Esophagus mucosa (tissue), 1 donor: ENCODE results near the gene BBS7. TPM values are rescaled to one million over a fixed set of nuclear protein-coding genes. Genes with fewer than 3 reads are reported as not detected.

Experiments
- ATAC-seq: fragments of 200-7000 bp; cut with Tn5 transposase; one replicate; pipeline ENCODE4 v1.9.1; 2020
- total RNA-seq: library from RNA; stranded (reverse); gene quantifications from one replicate; pipeline ENCODE4 v1.2.4, GENCODE V29; 2023
- donor health status: DM: yes; HTN: yes; CAD: no.

Gene BBS7
- total RNA-seq, 1 donor from 2014 or later: 8.6 TPM

DNA sequence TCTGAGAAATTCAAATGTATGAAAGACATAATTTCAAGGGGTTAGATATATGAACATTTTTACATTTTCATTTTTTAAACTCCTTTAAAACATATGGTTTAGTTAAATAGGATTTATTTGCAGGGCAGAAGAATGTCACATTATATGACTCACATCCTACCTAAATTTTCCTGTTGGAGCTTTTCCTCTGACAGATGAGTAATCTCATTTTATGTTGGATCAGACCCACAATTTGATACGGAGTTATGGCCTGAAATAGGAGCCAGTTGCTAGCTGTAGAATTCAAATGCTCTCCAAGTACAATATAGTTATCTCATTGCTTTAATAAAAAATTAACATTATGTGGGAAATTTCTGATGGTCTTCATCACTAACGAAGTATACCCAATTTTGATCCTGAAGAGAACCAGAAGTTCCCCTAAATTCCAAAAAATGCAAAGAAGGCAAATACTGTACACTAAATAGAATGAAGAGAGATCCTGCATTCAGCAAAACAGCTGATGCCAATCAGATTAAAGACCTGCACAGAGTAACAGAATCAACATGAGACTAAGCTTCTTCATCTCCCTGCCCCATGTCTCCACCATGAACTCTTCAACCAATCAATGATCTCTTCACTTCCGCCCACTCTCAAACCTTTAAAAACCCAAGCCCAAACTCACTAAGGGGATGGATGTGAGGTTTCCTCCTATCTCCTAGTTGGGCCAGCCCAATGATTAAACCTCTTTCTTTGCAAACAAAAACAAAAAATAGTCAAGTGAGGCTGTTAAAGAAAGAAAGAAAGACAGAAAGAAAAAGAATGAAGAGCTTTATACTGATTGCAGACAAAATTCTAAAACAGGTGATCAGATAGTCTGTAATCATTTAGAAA is 80.1 kb downstream of the BBS7 start:
- no peak for ATAC-seq

DNA sequence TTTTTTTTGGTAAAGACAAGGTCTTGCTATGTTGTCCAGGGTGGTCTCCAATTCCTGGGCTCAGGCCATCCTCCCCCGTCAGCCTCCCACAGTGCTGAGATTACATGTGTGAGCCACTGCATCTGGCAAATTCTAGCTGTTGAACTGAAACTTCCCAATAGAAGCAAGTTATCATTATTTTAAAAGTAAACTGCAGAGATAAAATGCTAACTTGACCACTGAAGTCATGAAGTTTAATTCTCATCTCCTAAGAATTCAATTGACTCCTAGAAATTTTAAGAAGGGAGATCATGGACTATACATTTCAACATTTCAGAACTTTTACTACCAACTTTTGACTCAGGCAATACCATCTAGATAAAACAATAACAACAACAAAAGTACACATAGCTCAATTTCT is 80.8 kb downstream of the BBS7 start:
- no peak for ATAC-seq

GRCh38 chr4:121788896-121789295 is 81.4 kb downstream of the BBS7 start:
- no peak for ATAC-seq

DNA sequence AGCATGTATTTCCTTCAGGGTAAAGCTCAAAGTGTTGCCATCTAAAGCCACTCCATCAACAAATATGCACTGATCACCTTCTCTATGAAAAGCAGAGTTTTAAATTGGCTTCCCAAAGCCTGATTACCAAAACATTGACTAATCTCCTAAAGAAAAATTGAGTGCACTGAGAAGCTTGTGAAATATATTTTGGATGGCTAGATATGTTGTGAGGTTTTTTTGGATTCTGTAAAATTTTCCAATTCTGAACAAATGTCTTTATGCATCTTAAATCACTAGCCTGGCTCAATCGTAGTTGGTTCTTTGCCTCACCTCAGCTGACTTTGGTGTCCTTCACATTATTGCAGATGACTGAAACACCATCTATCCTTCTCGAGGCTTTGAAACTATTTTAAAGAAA is 84.1 kb downstream of the BBS7 start:
- ATAC-seq: no peak

- ATAC-seq: no peak
Observed at GRCh38 chr4:121785479-121785878, 84.8 kb downstream of the BBS7 start.

DNA sequence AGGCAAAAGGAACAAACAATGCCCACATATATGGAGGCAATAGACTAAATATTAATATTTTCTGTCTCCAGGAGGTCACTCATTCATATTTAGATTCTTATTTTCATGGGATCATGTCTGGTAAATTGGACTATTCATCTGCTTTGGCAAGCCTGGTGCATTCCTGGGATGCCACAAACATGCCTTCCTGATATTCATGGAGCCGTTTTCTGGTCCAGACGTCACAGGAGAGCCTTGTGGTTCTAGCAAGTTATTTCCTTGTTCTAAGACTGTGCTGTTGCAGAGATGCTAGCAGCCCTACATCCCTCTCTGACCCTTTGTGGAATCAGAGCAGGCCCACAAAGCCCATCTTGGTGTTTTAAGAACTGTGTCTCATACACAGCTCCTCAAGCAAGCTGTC is 85.3 kb downstream of the BBS7 start:
- ATAC-seq: no peak

DNA sequence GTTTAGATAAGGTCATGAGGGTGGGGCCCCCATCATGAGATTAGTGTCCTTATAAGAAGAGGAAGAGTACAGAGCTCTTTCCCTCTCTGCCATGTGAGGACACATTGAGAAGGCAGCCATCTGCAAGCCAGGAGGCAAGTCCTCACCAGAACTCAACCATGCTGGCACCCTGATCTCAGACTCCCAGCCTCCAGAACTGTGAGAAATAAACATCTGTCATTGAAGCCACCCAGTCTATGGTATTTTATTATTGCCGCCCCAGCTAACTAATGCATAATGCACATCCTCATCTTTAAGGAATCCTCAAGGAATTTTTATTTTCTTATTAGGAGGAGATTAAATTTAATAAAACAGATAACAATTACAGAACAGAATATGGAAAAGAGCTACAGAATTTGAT is 85.9 kb downstream of the BBS7 start:
- no peak for ATAC-seq

GRCh38 chr4:121783210-121783609 is 87.1 kb downstream of the BBS7 start:
- ATAC-seq: no peak

DNA sequence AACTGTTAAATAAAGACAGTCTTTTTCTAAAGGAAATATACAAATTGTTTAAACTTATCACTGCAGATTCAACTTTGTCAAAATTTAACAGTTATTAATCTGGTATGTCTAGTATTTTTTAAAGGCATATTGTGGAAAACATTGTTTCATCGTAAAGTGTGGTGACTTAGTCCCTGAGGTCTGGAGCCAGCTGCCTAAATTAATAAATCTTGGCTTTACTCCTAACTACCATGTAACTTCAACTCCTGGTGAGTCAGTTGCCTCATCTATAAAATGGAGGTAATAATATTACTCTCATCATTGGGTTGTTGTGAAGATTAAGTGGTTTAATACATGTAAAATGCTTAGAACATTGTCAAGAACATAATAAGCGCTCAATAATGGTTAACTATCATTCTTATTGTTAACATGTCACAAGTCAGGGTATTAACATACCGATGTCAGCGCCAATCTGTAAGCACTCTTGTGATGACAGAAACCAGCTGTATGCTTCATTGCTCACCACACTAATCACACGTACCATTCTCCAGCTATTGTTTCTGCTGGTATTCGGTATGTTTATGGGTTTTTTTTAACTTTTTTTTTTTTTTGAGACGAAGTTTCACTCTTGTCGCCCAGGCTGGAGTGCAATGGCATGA is 91.2 kb downstream of the BBS7 start:
- no peak for ATAC-seq

- no peak for ATAC-seq
Observed at GRCh38 chr4:121777625-121778024, 92.6 kb downstream of the BBS7 start.

DNA sequence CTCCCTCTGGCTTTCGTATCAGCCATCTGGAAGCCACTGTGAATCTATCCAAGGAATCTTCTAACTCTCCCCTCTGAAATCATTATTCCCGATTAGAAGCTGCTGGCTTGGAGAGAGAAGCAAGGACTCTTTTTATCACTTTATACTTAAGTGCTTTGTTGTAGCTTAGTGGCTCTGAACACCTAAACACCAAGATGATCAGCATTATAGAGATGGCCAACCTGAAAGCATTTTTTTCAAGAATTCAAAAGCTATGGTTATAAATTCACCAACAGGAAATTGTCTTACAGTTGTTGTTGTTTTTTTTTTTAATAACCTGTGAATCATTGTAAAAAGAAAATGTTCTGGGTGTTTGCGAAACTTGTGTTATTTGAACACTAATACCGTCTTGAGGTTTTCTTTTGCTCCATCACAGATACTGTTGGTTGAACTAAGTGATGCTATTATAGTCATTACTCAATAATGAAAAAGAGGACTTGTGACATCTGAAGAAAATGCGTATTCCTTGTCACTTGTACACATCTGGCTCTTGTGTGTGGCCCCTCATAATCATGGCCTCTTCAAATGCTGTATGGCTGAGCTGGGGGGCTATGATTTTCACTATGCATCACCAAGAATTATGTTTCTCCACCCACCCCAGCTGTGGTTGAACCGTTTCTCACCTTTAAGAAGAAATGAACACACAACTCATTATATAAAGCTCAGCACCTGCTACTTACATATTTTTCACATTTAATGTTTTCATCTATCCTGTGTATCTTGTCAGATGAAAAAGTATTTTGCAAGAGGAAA is 93.5 kb downstream of the BBS7 start:
- ATAC-seq: no peak

Other genes with a start within 250 kb of the BBS7 start
- gene ANXA5, start 173.5 kb downstream of the BBS7 start, total RNA-seq: 96.4 TPM
- not detected for gene SMIM43, start 105.3 kb downstream of the BBS7 start, total RNA-seq
- gene EXOSC9, start 69.2 kb downstream of the BBS7 start, total RNA-seq: 12.8 TPM
- gene CCNA2, start 46.6 kb downstream of the BBS7 start, total RNA-seq: 22.1 TPM
- gene TRPC3, start 81.6 kb upstream of the BBS7 start, total RNA-seq: not detected